Measurements from ENCODE around the gene CBFA2T2. TPM values are rescaled to one million over a fixed set of nuclear protein-coding genes. Genes with fewer than 3 reads are reported as not detected.
"Not testable (repeated sequence)": the region's sequence is repeated elsewhere in the genome, so short reads cannot be mapped to it uniquely, and the experiment has no call there.

The CBFA2T2 gene
- total RNA-seq, 1 donor from 2014 or later = 10.7 TPM

- Histone ChIP-seq H3K27me3 (ENCODE audit: low read depth) (no peaks in the 10 kb centered on the region), H3K9me3 (replicated peaks) (no peaks in the 10 kb centered on the region), H3K4me1 (no peaks in the 10 kb centered on the region), H3K27ac (replicated peaks) (no peak overlapping the region), H3K4me3 (no peak overlapping the region), H3K36me3 (no peaks in the 10 kb centered on the region)
- TF ChIP-seq CTCF (IDR thresholded peaks at IDR 0.05; ENCODE audit: borderline replicate concordance) = no peak
- DNase-seq = no peak
- intact Hi-C loops (cut with micrococcal nuclease) = no loop called here
These were observed 7.3 kb upstream of the CBFA2T2 start for GRCh38 chr20:33482581-33482980.

DNA sequence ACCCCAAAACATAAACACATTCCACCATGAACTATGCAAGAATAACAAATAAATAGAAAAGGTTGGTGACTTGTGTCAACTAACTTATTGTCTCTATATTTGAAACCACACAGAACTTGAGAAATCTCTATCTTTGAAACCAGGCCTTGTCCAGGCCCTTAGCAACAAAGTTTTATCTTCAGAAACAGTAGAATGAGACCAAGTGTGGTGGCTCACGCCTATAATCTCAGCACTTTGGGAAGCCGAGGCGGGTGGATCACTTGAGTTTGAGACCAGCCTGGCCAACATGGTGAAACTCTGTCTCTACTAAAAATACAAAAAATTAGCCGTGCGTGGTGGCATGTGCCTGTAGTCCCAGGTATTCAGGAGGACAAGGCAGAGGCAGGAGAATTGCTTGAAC, 6.7 kb upstream of the CBFA2T2 start:
- H3K27ac ChIP-seq (replicated peaks); H3K36me3 ChIP-seq; intact Hi-C loops (cut with micrococcal nuclease); H3K4me1 ChIP-seq; H3K4me3 ChIP-seq; H3K27me3 ChIP-seq (ENCODE audit: low read depth); DNase-seq; H3K9me3 ChIP-seq (replicated peaks): not testable (repeated sequence)

GRCh38 chr20:33488201-33488600, 1.7 kb upstream of the CBFA2T2 start:
- Histone ChIP-seq H3K9me3 (replicated peaks) (no peaks in the 10 kb centered on the region), H3K27me3 (ENCODE audit: low read depth) (no peaks in the 10 kb centered on the region), H3K36me3 (no peaks in the 10 kb centered on the region), H3K4me3 (no peak overlapping the region), H3K4me1 (peaks cover 30% of the 10 kb centered on the region), H3K27ac (replicated peaks) (no peak overlapping the region)
- no peak for DNase-seq
- no peak for TF ChIP-seq CTCF (IDR thresholded peaks at IDR 0.05; ENCODE audit: borderline replicate concordance)
- intact Hi-C loops (cut with micrococcal nuclease) = no loop called here

DNA sequence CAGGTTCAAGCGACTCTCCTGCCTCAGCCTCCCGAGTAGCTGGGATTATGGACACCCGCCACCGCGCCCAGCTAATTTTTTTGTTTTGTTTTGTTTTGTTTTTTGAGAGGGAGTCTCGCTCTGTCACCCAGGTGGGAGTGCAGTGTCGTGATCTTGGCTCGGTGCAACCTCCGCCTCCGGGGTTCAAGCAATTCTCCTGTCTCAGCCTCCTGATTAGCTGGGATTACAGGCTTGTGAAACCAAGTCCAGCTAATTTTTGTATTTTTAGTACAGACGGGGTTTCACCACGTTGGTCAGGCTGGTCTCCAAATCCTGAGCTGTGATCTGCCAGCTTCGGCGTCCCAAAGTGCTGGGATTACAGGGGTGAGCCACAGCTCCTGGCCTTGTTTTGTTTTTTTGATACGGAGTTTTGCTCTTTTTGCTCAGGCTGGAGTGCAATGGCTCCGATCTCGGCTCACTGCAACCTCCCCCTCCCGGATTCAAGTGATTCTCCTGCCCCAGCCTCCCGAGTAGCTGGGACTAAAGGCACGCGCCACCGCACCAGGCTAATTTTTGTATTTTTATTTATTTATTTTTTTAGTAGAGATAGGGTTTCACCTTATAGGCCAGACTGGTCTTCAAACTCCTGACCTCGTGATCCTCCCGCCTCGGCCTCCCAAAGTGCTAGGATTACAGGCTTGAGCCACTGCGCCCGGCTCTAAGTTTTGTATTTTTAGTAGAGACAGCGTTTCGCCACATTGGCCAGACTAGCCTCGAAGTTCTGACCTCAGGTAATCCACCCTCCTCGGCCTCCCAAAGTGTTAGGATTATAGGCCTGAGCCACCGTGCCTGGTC, 1.0 kb upstream of the CBFA2T2 start:
- Histone ChIP-seq H3K27ac (replicated peaks) (peak overlapping the region; percentile 97), H3K4me3 (peak overlapping the region; percentile 88), H3K4me1 (peaks cover 30% of the 10 kb centered on the region)
- DNase-seq; intact Hi-C loops (cut with micrococcal nuclease); H3K36me3 ChIP-seq; H3K9me3 ChIP-seq (replicated peaks); H3K27me3 ChIP-seq (ENCODE audit: low read depth): not testable (repeated sequence)

DNA sequence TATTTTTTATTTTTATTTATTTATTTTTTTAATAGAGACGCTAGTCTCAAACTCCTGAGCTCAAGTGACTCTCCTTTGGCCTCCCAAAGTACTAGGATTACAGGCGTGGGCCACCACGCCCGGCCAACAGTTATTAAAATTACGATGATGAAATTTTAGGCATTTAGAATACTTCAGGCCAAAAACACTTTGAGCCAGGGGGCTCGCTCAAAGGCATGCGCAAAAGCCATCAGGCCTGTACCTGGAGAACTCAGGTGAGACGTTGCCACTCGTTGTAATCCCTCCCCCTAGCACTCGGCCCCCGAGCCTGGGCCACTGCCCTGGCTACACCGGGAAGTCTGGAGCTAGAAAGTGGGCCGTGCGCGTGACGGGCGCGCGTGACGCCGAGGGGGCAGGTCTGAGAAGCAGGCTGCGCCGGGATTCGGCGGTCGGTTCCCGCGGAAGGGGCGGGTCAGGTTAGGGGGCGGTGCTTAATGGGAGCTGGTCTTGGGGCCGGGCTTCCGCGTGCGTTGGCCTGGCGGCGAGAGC, 337 bp upstream of the CBFA2T2 start:
- H3K36me3 ChIP-seq = no peaks in the 10 kb centered on the region
- DNase-seq = peak; percentile 100
- no peaks in the 10 kb centered on the region for H3K27me3 ChIP-seq (ENCODE audit: low read depth)
- H3K4me3 ChIP-seq = peak overlapping the region; percentile 88
- TF ChIP-seq CTCF (IDR thresholded peaks at IDR 0.05; ENCODE audit: borderline replicate concordance) = no peak
- H3K27ac ChIP-seq (replicated peaks) = peak overlapping the region; percentile 97
- no peaks in the 10 kb centered on the region for H3K9me3 ChIP-seq (replicated peaks)
- intact Hi-C loops (cut with micrococcal nuclease) = no loop called here
- peaks cover 30% of the 10 kb centered on the region for H3K4me1 ChIP-seq

DNA sequence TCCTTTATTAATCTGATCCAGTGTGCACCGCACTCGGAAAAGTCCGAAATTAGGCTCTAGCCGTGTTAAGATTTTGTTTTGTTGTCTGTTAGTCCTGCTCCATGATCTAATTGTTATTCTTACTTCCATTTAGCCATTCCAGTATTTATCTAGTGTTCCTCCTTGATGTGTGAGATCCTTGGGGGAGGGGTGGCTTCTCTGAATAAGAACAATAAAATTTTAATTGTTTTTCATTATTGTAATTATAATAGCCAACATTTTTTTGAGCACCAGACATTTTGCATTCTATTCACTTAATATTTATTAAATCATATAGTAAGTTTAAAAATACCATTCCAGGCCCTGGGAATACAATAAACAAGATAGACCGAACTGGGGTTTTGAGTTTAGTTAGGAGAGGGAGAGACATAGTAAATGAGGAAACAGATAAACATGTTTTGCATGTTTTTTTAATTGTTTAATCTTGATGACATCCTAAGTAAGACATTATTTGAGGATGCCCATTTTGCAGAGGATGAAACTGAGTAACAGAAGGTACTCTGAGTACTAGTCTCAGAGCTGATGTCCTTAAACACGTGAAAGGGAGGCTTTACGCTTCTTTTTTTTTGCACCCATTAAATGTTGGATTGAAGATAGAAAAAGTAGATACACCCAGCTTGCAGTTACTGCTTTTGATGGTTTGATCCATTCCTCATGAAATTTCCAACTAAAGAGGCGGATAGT, 1.2 kb downstream of the CBFA2T2 start:
- DNase-seq = no peak
- H3K36me3 ChIP-seq = no peaks in the 10 kb centered on the region
- H3K27me3 ChIP-seq (ENCODE audit: low read depth) = no peaks in the 10 kb centered on the region
- TF ChIP-seq CTCF (IDR thresholded peaks at IDR 0.05; ENCODE audit: borderline replicate concordance) = no peak
- peaks cover 30% of the 10 kb centered on the region for H3K4me1 ChIP-seq
- H3K27ac ChIP-seq (replicated peaks) = peak overlapping the region; percentile 97
- no peaks in the 10 kb centered on the region for H3K9me3 ChIP-seq (replicated peaks)
- H3K4me3 ChIP-seq = peak overlapping the region; percentile 88
- intact Hi-C loops (cut with micrococcal nuclease) = no loop called here
